ENCODE results near the gene CFB.

The CFB gene

GRCh38 chr6:31918069-31918720, 27.7 kb upstream of the CFB start:
- Histone ChIP-seq H3K9me3 (ENCODE audit: control insufficient read depth, insufficient read depth, low read depth, low read length) (no peaks in the 10 kb centered on the region), H3K36me3 (ENCODE audit: control insufficient read depth in 2 of 2, insufficient read depth in 1 of 2, low read length in 2 of 2) (no peaks in the 10 kb centered on the region), H3K27ac (ENCODE audit: extremely low read depth, low read depth, low read length) (no peak overlapping the region), H3K4me1 (ENCODE audit: control insufficient read depth, insufficient read depth, low read length) (no peaks in the 10 kb centered on the region), H3K4me3 (ENCODE audit: low read depth, low read length) (no peak overlapping the region)
- CTCF ChIA-PET, result interaction anchor here (0.5 to 1.8 kb wide), 6 partner anchors 8 to 245 kb away, joined by 3 to 6 read pairs (median 4); no protein-coding TSS in a partner anchor
- POLR2A ChIA-PET, result interaction anchor here (0.7 to 1.6 kb wide), 7 partner anchors 9 to 265 kb away, joined by 3 to 11 read pairs (median 4); partner anchors contain the start of gene HSPA1B
- no peak for TF ChIP-seq ZNF391 (tag by site-specific recombination; IDR thresholded peaks at IDR 0.05; ENCODE audit: borderline replicate concordance, low read depth)
- TF ChIP-seq ZNF2 (tag by site-specific recombination; IDR thresholded peaks at IDR 0.05), result no peak
- no peak for TF ChIP-seq ZNF548 (tag by site-specific recombination; IDR thresholded peaks at IDR 0.05)
- no peak for TF ChIP-seq ZNF621 (tag by site-specific recombination; IDR thresholded peaks at IDR 0.05)
- TF ChIP-seq ZFP3 (tag by site-specific recombination; IDR thresholded peaks at IDR 0.05; ENCODE audit: low read depth), result no peak
- TF ChIP-seq ZNF26 (tag by site-specific recombination; IDR thresholded peaks at IDR 0.05), result no peak
- no peak for TF ChIP-seq ZNF623 (tag by site-specific recombination; IDR thresholded peaks at IDR 0.05)
- TF ChIP-seq ZFHX2 (tag by site-specific recombination; conservative IDR thresholded peaks at IDR 0.05), result 0 out of 2 replicates have a peak, but pooled peaks have one; percentile 14
- peak; percentile 68; the same call in 1 of the 2 replicates for TF ChIP-seq ZNF121 (tag by site-specific recombination; IDR thresholded peaks at IDR 0.05)
- no peak for TF ChIP-seq ZNF776 (tag by site-specific recombination; IDR thresholded peaks at IDR 0.05; ENCODE audit: borderline replicate concordance)
- no peak for TF ChIP-seq ZNF280C (tag by site-specific recombination; IDR thresholded peaks at IDR 0.05)
- TF ChIP-seq EGR2 (tag by site-specific recombination; IDR thresholded peaks at IDR 0.05; ENCODE audit: low read depth), result no peak

- no peaks in the 10 kb centered on the region for H3K9me3 ChIP-seq (ENCODE audit: control insufficient read depth, insufficient read depth, low read depth, low read length)
- H3K4me3 ChIP-seq (ENCODE audit: low read depth, low read length), result no peak overlapping the region
- H3K27ac ChIP-seq (ENCODE audit: extremely low read depth, low read depth, low read length), result no peak overlapping the region
- CTCF ChIA-PET, result interaction anchor here (0.5 to 1.3 kb wide), 3 partner anchors 9 to 32 kb away, joined by 3 to 5 read pairs (median 3); no protein-coding TSS in a partner anchor
- no peaks in the 10 kb centered on the region for H3K4me1 ChIP-seq (ENCODE audit: control insufficient read depth, insufficient read depth, low read length)
- POLR2A ChIA-PET, result interaction anchor here (0.6 kb wide), 2 partner anchors 12 to 19 kb away, joined by 3 read pairs; no protein-coding TSS in a partner anchor
- no peaks in the 10 kb centered on the region for H3K36me3 ChIP-seq (ENCODE audit: control insufficient read depth in 2 of 2, insufficient read depth in 1 of 2, low read length in 2 of 2)
- no peak for TF ChIP-seq ZNF121 (tag by site-specific recombination; IDR thresholded peaks at IDR 0.05)
- no peak for TF ChIP-seq ZNF16 (tag by site-specific recombination; IDR thresholded peaks at IDR 0.05; ENCODE audit: low read depth)
- TF ChIP-seq ZBTB7A (tag by site-specific recombination; IDR thresholded peaks at IDR 0.05; ENCODE audit: low read depth), result no peak
- TF ChIP-seq ZNF202 (tag by site-specific recombination; IDR thresholded peaks at IDR 0.05; ENCODE audit: borderline replicate concordance), result no peak
- no peak for TF ChIP-seq ZNF530 (tag by site-specific recombination; IDR thresholded peaks at IDR 0.05; ENCODE audit: low read depth)
- TF ChIP-seq ZNF248 (tag by site-specific recombination; IDR thresholded peaks at IDR 0.05), result no peak
- no peak for TF ChIP-seq ZNF645 (tag by site-specific recombination; IDR thresholded peaks at IDR 0.05)
- TF ChIP-seq ZNF449 (tag by site-specific recombination; IDR thresholded peaks at IDR 0.05), result no peak
- TF ChIP-seq ZNF518A (tag by site-specific recombination; conservative IDR thresholded peaks at IDR 0.05; ENCODE audit: low read depth), result no peak
- no peak for TF ChIP-seq RBAK (tag by site-specific recombination; IDR thresholded peaks at IDR 0.05)
Measured at GRCh38 chr6:31919624-31920303, 26.1 kb upstream of the CFB start.

All from HEK293 (cell line).